Activated naive CD4-positive, alpha-beta T cell treated with Interleukin-2 at 50 U/mL for 16 hours (primary cell): ENCODE data around the gene ZC3H12D.
"Not testable (repeated sequence)": the region's sequence is repeated elsewhere in the genome, so short reads cannot be mapped to it uniquely, and the experiment has no call there.

Experiments used
- DNase-seq: peaks from one replicate; pipeline ENCODE4 v3.0.0-alpha.2; 2020

Gene ZC3H12D

DNA sequence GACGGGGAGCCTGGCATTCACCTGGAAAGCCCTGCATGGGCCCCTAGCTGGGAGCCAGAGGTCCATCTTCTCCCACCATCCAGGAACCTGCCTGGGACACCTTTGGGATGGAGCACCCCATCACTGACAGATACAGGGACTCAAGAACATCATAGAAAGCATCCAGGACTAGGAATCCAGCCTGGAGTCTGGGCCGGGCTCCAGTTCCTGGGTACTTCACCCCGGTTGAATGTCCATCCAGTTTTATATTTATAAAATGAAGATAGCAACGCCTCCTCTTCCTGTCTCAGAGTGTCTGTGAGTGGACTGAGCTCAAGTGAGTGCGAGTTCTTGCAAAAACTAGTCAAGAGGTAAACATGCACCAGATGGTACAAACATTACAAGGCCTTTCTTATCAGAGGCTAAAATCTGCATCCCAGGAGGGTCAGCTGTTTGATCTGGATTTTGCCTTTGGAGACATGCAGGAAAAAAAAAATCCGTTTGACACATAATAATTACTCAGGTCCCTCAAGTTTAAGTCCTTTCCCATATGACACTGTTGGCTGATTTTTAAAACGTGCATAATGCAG lies 27.4 kb downstream of the ZC3H12D start:
- DNase-seq: no peak

DNA sequence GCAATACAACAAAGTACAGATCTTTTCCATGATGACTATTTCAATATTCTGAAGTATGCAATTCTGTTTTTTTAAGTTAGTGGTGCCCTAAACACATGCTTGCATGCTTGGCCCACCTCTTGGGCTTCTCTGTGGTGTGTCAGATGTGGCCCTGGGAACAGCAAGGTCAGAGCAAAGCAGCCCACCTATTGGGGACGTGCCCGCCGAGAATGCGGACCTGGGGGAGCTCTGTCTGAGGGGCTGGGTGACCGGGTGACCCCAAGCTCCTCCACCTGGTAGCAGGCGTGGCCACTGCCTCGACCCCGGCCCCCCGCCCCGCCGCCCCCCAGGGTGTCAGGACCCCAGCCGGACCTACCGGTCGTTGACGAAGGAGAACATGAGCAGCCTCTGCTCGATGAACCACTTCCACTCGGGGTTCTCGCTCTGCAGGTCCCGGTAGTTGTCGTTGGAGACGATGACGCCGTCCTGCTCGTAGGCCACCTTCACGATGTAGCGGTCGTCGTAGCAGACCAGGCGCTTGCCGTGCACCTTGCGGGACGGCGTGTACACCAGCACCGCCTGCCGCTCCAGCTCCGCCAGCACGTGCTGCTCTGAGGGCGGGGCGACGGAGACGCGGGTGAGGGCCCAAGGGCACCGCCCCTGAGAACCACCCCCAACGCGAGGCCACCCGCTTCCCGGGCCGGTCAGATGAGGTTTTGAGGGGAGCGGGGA lies 28.3 kb downstream of the ZC3H12D start:
- DNase-seq: no peak

DNA sequence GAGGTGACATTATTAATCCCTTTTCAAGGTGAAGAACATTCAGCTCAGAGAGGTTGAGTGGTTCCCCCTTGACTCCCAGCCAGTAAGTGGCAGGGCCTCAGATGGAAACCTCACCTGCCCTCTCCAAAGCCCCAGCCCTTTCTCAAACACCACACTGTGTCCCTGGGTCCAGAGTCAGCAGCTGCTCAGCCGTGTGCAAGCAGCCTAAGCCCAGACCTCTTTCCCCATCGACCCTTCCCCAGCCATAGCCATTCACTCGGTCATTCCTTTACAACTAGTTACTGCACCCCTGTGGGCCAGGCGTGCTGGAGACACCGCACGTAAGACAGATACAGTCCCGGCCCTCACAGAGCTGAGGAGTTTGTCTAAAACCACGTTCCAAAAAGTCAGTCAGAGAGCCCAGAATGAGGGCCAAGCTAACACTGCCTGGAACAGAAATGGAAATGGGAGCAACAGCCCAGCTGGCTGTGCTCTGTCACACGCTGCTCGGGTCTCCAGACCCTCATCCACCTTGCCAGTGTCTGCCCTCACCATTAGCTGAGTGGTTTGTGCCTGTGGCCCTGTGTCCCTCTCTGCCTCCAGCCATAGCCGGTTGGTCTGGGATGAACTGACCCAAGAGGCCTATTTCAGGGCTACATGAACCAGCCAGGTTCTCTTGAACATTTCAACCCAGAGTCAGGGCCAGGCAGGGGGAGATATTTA lies 29.6 kb downstream of the ZC3H12D start:
- no peak for DNase-seq

DNA sequence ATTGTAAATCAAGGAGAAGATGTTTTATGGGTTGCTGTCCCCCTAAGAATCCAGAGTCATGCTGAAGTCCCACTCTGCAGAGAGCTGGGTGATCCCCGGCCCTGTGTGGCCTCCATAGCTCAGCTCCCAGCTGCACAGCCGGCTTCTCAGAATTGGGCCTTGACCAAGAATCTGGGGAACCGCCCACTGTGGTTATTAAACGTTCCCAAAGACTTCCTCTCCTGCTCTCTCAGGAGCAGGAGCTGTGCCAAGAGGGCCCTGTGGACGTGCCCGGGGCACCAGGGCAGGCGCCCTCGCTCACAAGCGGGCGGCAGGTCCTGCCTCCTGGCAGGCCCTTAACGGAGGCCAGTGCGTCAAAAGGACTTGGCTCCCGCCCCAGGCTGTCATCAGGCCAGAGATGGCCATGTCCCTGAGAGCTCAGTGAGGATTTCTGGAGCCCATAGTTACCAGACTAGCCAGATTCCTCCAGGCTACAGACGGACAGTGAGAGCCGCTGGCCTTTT lies 30.4 kb downstream of the ZC3H12D start:
- no peak for DNase-seq

DNA sequence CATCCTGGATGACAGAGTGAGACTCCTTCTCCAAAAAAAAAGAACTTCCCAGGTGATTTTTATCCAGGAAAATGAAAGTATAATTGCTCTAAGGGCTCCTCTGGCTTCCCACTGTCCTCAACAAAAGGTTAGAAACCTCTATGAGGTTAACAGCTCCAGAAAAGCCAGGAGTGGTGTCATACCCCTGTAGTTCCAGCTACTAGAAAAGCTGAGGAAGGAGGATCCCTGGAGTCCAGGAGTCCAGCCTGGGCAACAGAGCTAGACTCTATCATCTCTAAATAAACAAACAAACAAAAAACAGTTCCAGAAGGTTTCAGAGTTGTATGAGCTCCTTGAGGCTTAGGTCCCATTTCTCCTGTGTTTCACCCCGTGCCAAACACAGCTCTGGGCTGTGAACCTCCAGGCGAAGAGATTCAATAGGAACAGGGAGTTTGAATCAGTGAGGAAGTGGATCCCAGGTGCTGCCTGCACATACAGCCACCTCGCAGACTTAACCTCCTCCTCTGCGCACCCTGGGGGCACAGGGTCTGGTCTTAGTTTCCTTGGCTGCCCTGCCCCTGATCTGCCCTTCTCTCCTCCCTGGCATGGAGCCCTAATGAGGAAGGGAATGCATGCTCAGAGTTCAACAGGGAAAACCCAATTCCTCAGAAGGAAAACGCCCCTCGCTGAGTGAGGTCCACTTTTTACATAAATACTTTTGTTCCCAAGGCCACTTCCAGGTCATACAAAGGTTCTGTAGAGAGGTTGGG lies 31.0 kb downstream of the ZC3H12D start:
- DNase-seq: no peak

DNA sequence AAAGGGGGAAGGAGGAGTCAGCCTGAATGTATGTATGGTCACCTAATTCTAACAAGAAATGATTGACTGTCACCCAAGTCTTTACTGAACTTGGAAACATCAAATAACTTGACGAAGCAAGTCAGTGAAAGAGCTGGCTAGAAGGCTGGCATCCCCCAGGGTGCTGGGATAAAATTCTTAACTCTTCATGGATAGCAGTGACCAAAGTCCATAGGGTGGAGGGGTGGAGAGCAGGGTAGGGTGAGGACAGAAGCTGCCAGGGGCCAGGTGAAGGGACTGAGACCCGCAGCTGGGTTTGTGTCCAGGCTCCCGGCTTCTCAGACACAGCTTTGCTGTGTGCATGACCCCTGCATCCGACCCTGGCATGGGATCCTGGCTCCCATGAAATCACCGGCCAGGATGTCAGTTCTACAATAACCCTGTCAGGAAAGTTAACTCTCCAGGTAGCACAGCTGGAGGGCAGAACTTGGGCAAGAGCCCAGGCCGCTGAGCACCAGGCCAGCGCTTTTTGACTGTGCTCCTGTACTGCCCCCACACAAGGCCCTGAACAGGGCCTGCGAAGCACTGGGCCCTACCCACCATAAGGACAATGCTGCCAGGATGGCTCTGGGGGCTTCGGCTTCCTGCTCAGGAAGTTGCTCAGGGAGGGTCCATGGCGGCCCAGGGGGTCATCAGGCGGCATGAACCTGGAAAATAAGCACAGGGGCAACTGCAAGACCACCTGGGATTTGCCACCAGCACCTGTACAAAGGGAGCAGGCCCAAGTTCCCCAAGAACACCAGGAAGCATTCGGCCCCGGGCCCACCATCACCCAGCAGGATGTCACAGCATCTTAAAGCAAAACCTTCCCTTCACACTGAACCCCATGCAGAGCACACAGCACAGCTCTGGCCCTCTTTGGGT lies 32.5 kb downstream of the ZC3H12D start:
- no peak for DNase-seq

DNA sequence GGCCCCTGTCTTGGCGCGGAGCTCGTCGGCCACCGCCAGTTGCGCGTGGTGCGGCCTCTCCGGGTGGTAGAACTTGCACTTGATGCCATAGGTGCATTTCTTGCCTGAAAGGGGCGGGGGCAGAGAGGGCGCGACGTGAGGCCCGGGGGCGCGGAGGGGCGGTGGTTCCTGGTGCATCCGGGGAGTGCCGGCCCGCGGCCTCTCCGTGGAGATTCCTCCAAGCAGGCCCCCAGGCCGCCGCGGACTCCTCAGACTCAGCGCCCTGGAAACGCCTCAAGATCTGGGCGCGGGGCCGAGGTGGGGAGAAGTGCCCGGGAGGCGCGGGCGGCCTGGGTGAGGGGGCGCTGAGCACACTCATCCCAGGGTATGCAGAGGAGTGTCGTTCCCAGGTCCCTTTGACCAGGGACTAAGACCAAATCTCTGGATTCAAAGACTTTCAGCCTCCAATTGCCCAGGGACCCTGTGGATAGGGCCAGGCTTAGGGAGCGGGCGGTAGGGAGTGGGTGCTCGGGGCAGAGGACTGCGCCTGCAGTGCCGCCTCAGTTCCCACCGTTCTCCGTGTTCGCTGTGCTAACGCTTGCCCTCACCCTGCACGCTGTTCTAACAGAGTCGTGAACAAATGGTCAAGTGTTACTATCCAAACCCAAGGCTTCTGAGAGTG lies 33.3 kb downstream of the ZC3H12D start:
- DNase-seq: no peak

DNA sequence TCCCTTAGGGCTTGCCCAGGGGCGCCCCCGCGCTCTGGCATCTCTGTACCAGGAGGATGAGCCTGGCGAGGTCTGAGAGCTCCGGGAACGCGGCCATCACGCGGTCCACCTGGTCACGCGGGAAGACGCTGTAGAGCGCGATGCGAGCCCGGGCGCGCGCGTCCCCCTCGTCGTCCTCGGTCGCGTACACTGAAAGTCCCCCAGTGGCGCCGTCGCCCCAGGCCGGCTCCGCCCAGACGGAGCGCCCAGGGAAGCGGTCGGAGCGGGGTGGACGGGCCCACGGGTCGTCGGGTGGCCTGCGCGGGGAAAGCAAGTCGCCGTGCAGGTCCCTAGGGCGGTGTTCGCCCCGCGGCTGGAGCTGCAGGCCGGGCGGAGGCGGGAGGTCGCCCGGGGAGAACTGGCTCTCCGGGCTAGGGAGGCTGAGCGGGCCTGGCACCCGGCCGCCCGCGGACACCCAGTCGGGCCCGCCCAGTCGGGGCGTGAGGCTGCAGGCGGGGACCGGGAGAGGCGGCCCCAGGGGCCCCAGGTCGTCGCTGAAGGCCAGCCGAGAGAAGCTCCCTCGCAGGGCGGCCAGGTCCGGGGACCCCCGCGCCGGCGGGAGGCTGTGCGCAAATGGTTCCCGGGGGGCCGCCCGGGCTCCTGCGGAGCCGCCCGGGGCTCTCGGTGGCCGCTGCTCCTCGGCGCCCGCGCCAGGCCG lies 34.0 kb downstream of the ZC3H12D start:
- DNase-seq: no peak

DNA sequence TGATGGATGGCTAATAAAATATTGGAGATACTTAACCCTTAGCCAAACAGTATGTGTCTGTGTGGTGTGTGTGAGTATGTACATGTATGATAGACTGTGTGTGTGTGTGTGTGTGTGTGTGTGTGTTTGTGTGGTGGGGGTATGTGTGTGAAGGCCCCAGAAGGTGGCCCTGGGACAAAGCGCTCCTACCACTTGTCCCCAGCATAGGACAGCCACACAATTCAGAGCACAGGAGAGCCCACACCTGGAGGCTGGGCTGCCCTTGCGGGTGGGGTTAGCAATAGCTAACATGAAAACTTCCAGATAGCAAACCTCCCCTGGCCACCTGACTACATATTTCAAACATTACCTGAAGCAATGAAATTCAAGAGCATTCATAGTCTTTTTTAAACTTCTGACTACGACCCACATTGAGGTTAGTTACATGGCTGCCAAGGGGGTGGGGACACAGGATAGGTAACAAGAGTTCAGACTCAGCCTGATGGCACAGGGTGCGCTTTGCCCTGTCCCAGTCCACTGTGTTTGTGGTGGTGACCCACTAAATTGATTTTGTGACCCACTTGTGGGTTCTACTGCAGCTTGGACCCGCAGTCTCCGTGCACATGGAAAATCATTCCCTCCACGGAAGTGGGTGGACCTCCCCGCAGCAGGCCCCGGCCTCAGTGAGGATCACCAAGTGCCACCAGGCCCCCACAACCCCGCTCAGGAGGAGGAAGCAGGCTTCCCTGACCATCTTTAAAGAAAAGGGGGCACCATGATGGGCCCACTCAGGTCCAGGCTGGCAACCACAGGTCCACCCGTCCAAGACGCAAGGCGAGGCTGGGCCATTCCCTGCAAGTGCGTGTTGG lies 34.8 kb downstream of the ZC3H12D start:
- no peak for DNase-seq

DNA sequence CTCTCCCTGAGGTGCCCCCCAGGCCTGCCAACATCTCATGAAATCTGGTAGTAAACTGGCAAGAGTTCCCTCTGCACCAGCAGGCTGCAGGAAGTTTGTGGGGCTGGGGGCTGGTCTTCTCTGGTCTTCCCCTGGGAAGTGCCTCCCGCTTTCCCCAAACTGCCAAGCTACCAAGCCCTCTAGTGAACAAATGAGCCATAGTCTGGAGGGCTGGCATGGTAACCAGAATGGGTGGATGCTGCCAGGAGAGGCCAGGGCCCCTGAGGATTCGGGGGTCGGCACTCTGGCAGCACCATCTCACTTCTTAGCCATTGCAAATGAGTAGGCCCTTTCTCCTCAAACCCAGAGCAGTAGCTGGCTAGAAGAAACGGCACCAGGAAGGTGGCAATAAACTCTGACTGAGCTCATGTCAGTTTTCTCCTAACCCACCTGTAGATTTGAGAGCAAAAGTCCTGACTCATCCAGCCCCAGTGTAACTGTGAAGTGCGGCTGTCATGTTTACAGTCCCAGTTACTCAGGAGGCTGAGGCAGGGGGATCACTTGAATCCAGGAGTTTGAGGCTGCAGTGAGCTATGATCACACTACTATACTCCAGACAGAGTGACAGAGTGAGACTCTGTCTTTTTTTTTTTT lies 35.9 kb downstream of the ZC3H12D start:
- DNase-seq: no peak

DNA sequence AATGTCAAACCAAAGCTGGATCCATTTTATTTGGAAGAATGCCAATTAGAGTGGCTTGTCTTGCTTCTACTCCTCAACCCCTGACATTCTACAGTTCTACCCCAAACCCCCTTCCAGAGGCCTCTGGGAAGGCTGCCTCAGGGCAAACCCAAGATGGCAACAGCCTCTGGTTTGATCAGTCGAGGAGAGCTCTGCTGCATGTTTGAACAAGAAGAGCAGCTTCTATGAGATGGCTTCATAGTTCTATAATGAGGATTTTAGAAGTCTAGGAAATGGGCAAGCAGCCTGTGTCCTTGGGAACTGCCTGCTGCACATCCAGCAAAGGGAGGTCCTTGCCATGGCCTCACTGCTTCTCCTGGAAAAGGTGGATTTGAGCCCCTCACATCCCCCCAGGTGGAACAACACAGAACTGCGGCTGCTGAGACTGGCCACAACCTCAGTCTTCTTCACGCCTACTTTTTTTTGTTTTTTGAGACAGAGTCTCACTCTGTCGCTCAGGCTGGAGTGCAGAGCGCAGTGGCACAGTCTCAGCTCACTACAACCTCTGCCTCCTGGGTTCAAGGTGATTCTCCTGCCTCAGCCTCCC lies 37.9 kb downstream of the ZC3H12D start:
- no peak for DNase-seq

DNA sequence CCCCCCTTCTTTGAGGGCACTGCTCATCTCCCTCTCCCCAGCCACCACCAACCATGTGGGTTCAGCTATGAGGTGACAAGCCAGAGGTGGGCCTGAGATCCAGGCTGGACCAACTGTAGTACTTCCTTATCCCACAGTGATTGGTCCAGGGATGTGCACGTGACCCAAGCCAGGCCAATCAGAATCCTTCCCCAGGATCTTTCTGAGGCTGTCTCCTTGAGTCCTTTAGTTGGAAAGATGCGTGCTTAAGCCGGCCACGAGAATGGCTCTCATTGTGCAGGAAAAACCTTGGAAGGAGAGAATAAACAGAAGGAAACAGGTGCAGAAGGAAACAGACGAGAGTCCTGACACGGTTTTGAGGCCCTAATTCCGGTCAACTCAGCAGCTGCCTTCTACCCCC lies 39.2 kb downstream of the ZC3H12D start:
- no peak for DNase-seq

DNA sequence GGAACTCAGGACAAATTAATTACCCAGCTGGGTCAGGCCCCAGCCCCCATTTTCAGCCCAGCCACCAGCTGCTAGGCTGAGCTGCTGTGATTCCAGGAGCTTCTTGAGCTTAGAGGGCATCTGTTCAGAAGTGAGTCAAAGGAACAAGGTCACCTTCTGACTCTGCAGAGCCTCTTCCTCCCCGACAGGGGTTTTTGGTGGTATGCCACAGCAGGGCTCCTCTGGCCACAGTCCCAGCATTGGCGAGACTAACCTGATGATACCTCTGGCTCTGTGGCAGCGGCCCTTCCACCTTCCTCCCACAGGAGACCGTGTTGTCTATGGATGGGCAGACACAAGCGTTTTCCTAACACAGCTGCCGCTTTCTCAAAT lies 39.7 kb downstream of the ZC3H12D start:
- DNase-seq: no peak

DNA sequence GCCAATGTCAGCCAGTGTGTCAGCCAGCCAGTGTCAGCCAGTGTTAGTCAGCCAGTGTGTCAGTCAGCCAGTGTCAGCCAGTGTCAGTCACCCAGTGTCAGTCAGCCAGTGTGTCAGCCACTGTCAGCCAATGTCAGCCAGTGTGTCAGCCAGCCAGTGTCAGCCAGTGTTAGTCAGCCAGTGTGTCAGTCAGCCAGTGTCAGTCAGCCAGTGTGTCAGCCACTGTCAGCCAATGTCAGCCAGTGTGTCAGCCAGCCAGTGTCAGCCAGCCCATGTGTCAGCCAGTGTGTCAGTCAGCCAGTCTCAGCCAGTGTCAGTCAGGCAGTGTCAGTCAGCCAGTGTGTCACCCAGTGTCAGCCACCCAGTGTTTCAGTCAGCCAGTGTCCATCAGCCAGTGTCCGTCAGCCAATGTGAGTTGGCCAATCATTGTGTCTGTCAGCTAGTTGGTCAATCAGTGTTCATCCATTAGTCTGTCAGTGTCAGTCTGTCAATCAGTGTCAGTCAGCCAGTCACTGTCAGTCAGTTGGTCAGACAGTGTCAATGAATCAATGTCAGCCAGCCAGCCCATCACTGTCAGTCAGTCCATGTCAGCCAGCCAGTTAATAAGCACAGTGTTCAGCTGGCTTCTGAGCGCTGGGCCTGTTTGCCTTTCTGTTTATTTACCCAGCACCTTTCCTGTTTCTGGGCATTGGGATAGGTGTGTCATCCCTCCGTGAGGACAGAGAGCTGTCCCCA lies 40.3 kb downstream of the ZC3H12D start:
- DNase-seq: not testable (repeated sequence)

DNA sequence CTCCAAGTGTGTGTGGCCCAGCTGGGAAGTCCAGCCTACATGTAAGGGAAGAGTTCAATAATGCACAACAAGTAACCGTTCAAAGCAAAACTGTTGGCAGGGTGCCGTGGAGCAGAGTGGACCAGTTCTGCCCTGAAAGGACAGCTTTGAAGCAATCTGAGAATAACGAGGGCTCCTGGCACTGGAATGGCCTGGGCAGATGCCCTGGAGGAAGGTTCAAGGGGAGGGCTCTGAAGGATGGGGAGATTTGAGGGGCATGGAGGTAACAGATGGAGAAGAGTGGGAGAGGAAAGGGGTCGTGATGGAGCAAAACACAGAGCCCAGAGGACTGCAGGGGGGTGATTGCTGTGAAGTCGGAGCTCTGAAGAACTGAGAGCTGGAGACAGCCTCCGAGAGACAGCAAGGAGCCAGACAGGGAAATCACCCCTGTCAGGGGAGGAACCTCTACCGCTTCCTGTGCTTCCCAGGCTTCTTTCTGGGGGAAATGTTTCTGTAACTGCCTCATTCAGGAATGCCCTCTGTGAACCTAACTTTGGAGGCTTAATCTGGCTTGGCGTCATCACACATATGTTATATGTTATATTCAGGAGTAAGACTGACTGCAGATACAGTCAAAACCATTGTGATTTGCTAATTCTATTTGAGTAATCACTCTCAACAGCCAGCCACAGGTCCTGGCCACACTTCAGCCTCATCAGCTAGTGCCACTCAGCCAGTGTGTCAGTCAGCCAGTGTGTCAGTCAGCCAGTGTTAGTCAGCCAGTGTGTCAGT lies 41.2 kb downstream of the ZC3H12D start:
- no peak for DNase-seq

DNA sequence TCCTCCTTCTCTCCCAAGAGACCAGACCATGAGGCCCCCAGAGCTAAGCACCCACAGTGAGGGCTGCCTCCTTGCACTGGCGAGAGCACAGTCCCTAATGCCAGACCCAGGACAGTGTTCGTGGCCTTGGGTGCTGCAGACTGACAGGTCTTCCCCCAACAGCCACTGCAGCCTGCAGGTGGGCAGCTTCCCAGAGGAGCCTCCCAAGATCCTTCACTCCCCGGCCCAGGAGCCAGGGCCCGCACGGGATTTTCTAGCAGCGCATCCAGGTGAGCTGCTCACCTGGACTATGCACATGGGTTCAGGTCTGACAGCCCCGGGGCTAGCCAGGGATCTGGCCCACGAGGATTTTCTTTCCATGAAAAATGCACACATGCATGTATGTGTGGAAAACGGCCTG lies 43.1 kb downstream of the ZC3H12D start:
- no peak for DNase-seq

DNA sequence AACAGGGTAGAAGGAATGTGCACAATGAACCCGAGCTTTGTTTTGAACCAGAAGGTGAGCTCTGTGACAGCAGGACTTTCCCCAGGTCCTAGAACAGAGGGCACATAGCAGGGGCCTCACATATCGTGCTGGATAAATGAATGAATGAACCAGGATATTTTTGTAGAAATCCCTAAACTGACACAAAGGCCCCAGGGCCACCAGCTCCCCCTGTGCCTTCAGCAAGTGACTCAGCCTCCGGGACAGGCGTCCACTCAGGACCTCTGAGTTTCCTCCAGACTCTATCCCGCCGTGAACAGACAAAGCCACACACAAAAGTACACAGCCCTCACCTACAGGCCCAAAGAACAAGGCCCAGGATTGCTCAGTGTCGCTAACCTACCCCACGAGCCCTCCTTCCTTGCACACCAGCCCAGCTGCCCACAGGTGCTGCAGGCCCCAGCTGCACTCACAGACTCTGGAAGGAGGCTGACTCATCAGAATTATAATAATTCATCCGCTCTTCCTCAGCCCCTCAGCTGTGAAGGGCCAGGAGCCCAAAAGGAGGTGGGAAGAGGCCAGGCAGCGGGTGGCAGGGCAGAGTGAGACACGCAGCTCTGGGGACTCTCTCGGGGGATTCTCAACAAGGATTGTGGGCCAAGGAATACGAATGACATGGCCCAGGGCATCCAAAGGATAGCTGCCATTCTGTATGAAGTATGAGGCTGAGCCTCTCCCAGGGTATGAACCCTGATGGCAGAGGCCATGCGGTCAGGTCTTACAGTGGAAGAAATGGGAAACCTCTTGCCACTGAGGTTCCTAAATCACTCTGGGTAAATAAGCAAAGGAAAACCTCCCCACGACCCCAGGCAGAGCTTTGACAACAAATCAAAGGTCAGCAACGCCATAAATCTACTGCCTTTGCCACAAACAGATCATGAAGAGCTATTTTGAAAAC lies 43.8 kb downstream of the ZC3H12D start:
- DNase-seq: no peak
